GM19463 (cell line): ENCODE results near the gene CLCA4.

Source experiments
- ATAC-seq: cut with Tn5 transposase; IDR thresholded peaks from one replicate; pipeline ENCODE4 v1.9.1; 2021; ENCODE audit warnings: mild to moderate bottlenecking, moderate library complexity; ENCODE audit not compliant: unreplicated experiment

Gene CLCA4

GRCh38 chr1:86546787-86547221 is at the start of gene CLCA4:
CLCA4 (plus strand) TSS chr1:86547078; CDS start chr1:86547120, 42 bp downstream.
- ATAC-seq: no peak

- no peak for ATAC-seq
Measured at GRCh38 chr1:86498281-86498680, 48.6 kb upstream of the CLCA4 start.

GRCh38 chr1:86499987-86500593 is 46.8 kb upstream of the CLCA4 start:
- no peak for ATAC-seq

DNA sequence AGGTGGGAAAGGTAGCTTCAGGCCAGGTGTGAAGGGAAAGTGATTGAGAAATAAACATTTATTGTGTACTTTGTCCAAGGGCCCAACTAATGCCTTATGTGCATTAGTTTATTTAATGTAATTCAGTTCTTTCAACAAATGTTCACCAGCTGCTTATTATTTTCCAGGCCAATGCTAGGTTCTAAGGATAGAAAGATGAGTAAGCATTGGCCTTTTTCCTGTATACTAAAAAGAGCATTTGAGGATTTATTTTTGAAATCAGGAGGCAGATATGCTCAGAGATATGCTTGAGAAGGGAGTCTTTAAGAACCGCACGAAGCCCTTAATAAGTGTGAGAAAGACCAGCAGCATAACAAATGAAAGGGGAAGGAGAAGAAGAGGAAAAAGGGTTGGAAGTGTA is 46.2 kb upstream of the CLCA4 start:
- ATAC-seq: no peak

- ATAC-seq: peak; percentile 71
Measured at GRCh38 chr1:86502125-86502646, 44.7 kb upstream of the CLCA4 start.

GRCh38 chr1:86502721-86503405 is 44.0 kb upstream of the CLCA4 start:
- peak; percentile 17 for ATAC-seq

GRCh38 chr1:86503406-86504136 is 43.3 kb upstream of the CLCA4 start:
- ATAC-seq: no peak

DNA sequence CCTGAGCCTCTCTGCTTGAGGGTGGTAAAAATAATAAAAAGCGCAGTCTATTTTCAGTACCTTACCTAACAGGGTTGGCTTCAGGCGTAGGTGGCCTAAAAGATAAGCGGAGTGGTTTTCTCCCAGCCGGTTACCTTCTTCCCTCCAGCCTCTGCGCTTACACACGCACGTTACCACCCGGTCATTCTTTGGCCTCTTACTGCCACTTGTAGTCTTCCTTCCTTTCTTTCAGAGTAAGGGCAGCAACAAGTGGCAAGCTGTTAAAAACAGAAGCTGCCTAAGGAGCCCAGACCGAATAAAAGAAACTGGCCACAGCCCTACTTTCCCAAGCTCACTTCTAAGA is 42.8 kb upstream of the CLCA4 start:
- ATAC-seq: no peak

DNA sequence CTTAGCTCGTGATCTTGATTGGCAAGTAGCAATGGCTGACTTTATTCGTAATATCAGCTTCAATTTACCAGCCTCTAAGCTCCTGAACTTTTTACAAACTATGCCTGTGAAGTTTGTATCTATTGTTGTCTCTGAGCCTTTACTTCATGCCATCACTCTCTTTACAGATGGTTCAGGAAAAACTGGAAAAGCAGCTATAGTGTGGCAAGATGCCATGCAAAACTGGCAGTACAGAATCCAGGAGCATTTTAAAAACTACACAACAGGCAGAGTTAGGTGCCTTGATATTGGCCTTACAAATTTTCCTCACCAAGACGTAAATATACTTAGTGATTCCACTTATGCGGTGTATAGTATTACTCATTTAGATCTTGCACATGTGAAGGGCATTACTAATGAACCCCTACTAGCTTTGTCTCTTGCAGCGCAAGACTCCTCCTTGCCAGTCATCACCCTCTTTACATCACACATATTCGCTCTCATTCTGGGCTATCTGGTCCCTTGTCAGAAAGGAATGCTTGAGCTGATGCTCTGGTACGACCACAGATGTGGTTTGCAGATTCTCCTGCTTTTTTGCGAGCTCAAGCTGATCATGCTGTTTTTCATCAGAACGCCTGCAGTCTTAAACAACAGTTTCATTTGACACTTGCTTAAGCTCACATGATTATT is 41.8 kb upstream of the CLCA4 start:
- no peak for ATAC-seq

DNA sequence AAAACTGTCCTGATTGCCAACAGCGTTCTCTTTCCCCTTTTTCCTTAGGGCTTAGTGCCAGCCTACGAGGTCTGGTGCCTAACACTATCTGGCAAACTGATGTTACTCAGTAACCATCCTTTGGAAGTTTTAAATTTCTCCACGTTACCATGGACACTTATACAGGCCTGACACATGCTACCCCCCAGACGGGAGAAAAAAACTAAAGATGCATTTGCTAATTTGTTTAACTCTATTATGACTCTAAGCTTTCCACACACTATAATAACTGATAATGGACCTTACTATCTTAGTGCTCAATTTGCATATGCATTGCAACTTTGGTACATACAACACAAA is 41.3 kb upstream of the CLCA4 start:
- no peak for ATAC-seq

DNA sequence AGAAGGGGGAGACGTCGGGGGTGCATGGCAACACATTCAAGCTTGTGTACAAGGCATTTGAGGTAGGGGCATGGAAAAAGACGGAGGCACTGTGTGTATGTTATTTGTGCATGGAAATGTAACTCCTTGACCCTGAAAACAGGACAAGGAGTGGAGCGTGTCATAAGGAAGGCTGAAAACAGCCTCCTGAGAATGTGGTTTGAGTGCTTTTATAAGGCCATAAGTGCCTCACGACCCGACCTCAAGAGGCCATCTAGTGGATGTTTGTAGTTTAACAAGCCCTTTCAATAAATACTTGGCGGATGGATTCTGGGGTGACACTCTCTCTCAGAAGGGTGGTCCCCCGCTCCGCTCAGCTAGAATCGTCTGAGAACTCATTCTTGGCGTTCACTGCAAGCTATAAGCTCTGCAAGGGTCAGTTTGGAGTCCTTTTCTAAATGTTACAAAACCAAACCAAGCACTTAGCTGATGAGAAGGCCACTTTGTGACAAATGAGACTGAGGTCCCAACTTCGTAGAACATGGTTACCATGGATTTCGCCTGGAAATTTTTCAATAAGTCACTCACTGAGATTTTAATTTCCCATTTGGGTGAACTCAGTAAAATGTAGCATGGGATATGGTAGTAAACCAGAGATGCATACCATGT is 38.8 kb upstream of the CLCA4 start:
- ATAC-seq: peak; percentile 51

DNA sequence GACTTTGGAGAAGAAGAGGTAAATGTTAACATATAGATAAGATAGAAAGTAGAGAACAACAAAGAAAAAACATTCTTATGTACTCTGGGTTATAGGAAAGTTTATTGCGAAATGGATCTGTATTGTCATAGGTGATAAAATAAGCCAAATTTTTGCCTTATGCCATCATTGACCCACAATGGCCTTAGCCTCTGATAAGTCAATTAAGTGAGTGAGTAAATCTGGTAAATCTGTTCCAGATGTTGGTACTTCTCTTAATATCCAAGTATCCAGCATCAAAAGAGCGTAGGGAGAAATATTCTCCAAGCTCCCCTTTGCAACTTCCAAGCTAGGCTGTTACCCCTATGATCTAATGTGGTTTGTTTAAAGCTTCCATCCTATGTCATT is 38.3 kb upstream of the CLCA4 start:
- ATAC-seq: no peak

DNA sequence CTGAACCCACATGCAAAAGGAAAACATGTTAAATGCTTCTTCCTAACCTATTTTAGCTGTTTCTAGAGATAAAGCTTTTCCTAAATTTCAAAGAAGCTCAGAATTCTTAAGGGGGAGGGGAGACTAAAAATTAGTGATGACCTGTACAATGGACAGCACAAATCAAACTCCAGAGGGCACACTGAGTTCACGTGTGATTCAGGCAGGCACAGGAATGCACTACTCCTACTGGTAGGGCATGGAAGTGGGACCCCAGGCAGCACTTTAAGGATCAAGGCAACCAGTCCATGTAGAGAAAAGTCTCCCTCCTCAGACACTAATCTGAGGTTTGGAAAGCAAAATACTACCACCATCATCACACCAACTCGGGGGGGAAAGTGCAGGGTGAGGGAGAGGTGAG is 31.3 kb upstream of the CLCA4 start:
- ATAC-seq: no peak

GRCh38 chr1:86516335-86516734 is 30.5 kb upstream of the CLCA4 start:
- no peak for ATAC-seq

GRCh38 chr1:86517336-86517735 is 29.5 kb upstream of the CLCA4 start:
- no peak for ATAC-seq

DNA sequence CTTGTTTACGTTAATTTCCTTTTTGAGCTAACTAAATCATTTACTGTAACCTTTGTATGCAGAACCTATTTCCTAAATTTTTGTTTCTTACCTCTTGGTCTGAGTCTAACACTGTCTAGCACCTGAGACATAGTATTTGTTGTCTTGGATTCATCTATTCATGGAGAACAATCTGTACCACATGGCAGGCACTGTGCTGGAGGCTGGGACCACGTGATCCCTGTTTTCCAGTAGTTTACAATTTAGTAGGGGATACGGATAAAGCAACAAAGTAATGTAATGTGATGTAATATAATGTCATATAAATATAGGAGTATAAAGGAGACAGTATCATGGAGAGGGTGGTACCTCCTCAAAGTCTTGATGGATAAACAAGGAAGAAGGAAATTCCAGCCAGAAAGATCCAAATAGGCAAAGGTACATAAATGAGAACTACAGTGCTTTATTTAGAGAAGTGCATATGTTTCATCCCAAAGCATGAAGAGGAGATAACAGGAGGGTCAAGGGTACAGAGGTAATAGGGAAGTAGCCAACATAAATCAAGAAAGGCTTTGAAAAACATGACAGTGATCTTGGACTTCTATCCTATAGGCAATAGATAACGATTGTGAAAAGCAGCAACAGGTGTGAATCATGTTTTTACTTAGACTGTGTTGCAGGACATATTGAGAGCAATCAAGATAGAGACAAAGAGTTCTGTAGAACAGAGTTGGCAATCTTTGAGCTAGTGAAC is 25.9 kb upstream of the CLCA4 start:
- ATAC-seq: no peak

- no peak for ATAC-seq
Measured at GRCh38 chr1:86521522-86521891, 25.4 kb upstream of the CLCA4 start.

GRCh38 chr1:86522240-86522639 is 24.6 kb upstream of the CLCA4 start:
- no peak for ATAC-seq

GRCh38 chr1:86523670-86524354 is 23.1 kb upstream of the CLCA4 start:
- ATAC-seq: no peak

DNA sequence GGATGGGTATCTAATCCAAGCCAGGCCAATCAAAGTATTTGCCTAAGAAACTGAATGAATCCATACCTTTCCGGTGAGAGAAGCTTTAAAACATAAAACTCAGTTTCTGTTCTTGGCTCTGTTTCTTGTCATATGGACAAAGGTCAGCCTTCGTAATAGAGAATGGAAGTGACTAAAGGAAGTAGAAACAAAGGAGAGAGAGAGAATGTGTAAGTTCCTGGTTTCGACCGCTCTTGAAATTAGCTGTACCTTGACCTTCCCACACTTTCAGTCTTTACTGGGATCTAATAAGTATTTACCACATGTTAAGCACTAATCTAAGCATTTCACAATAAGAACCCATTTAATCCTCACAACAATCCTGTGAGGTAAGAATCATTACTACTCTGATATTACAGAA is 19.6 kb upstream of the CLCA4 start:
- no peak for ATAC-seq
